ENCODE results near the gene ICAM1.

DNA sequence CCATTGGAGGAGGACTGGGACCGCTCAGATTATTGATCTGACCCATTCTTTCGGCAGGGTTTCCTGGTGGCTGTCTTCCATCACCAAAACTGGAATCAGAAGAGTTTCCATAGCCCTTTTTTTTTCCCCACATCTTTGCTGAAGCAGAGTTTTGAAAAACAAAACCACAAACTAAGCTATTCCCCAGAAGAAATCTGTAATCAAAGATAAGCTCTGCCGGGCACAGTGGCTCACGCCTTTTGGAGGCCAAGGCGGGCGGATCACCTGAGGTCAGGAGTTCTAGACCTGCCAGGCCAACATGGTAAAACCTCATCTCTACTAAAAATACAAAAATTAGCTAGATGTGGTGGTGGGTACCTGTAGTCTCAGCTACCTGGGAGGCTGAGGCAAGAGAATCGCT is 4.2 kb upstream of the ICAM1 start:
- TF ChIP-seq, protein P1, sequence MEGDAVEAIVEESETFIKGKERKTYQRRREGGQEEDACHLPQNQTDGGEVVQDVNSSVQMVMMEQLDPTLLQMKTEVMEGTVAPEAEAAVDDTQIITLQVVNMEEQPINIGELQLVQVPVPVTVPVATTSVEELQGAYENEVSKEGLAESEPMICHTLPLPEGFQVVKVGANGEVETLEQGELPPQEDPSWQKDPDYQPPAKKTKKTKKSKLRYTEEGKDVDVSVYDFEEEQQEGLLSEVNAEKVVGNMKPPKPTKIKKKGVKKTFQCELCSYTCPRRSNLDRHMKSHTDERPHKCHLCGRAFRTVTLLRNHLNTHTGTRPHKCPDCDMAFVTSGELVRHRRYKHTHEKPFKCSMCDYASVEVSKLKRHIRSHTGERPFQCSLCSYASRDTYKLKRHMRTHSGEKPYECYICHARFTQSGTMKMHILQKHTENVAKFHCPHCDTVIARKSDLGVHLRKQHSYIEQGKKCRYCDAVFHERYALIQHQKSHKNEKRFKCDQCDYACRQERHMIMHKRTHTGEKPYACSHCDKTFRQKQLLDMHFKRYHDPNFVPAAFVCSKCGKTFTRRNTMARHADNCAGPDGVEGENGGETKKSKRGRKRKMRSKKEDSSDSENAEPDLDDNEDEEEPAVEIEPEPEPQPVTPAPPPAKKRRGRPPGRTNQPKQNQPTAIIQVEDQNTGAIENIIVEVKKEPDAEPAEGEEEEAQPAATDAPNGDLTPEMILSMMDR (IDR thresholded peaks at IDR 0.05): no peak
- TF ChIP-seq POLR2AphosphoS5 (IDR thresholded peaks at IDR 0.05): no peak
- no peak for TF ChIP-seq POLR2A (IDR thresholded peaks at IDR 0.05)
- no peak for TF ChIP-seq EP300 (IDR thresholded peaks at IDR 0.05)
